Neutrophil (primary cell): ENCODE results near the gene HDAC3.
A peak's percentile ranks its signal among the peaks of the same experiment; 100 is the strongest.

ENCODE experiments used
- H3K27ac ChIP-seq: fragments of 200-600 bp; sonication (generic); 2 replicates; pipeline ENCODE4 v1.5.1; 2016; ENCODE audit warnings: mild to moderate bottlenecking, moderate library complexity
- H3K27me3 ChIP-seq: fragments of 200-600 bp; sonication (generic); 2 replicates; pipeline ENCODE4 v1.6.0; 2016; ENCODE audit warnings: mild to moderate bottlenecking
- H3K36me3 ChIP-seq: fragments of 200-600 bp; sonication (generic); 2 replicates; pipeline ENCODE4 v1.5.1; 2017
- H3K4me1 ChIP-seq, 2 experiments: fragments of 200-600 bp in 1 of 2; sonication (generic) in 1 of 2; 1 replicate in 1 of 2; 2 replicates in 1 of 2; pipeline versions ENCODE4 v1.5.1 to v1.6.1; 2013 to 2016; ENCODE audit warnings: low read depth in 1 of 2, low read length in 1 of 2, mild to moderate bottlenecking in 1 of 2, moderate library complexity in 1 of 2; ENCODE audit not compliant: control insufficient read depth in 1 of 2, insufficient read depth in 1 of 2
- H3K4me3 ChIP-seq, 2 experiments: fragments of 200-600 bp in 1 of 2; sonication (generic) in 1 of 2; 1 replicate in 1 of 2; 2 replicates in 1 of 2; pipeline ENCODE4 v1.5.1; 2013 to 2016; ENCODE audit warnings: low read depth in 1 of 2, low read length in 1 of 2, mild to moderate bottlenecking in 1 of 2, moderate library complexity in 1 of 2
- H3K9me3 ChIP-seq: fragments of 200-600 bp; sonication (generic); 2 replicates; pipeline ENCODE4 v1.5.1; 2016
- TF ChIP-seq, protein P1 (sequence below): fragments of 200-600 bp; sonication (generic); IDR thresholded peaks from 2 replicates; pipeline ENCODE4 v1.5.1; 2016; ENCODE audit warnings: antibody characterized with exemption

Gene HDAC3

GRCh38 chr5:141657404-141657803 is 20.8 kb upstream of the HDAC3 start:
- H3K4me3 ChIP-seq, result no peak overlapping the region
- no peaks in the 10 kb centered on the region for H3K9me3 ChIP-seq
- no peaks in the 10 kb centered on the region for H3K4me1 ChIP-seq
- H3K27ac ChIP-seq, result no peak overlapping the region
- peaks cover 97% of the 10 kb centered on the region for H3K36me3 ChIP-seq
- H3K27me3 ChIP-seq, result no peaks in the 10 kb centered on the region
- TF ChIP-seq, protein P1, sequence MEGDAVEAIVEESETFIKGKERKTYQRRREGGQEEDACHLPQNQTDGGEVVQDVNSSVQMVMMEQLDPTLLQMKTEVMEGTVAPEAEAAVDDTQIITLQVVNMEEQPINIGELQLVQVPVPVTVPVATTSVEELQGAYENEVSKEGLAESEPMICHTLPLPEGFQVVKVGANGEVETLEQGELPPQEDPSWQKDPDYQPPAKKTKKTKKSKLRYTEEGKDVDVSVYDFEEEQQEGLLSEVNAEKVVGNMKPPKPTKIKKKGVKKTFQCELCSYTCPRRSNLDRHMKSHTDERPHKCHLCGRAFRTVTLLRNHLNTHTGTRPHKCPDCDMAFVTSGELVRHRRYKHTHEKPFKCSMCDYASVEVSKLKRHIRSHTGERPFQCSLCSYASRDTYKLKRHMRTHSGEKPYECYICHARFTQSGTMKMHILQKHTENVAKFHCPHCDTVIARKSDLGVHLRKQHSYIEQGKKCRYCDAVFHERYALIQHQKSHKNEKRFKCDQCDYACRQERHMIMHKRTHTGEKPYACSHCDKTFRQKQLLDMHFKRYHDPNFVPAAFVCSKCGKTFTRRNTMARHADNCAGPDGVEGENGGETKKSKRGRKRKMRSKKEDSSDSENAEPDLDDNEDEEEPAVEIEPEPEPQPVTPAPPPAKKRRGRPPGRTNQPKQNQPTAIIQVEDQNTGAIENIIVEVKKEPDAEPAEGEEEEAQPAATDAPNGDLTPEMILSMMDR, result no peak

DNA sequence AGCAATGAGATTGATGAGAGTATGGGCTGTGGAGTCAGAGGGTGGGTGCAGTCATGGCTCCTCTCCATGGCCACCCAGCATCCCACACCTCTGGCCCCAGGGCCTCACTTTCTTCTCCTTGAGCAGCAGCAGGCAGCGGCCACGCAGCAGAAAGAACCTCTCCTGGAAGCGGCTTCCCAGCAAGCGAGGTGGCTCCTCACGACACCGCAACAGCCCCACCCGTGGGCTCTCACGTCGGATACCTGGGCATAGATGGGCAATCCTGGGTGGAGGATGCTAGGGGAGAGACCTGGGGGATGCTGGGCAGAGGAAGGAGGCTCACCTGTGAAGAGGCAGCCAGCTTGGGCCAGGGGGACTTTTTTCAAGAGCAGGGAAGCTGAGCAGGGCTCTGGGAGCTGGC is 19.7 kb upstream of the HDAC3 start:
- Histone ChIP-seq H3K27me3 (no peaks in the 10 kb centered on the region), H3K4me3 (no peak overlapping the region), H3K9me3 (no peaks in the 10 kb centered on the region), H3K27ac (no peak overlapping the region), H3K36me3 (peaks cover 87% of the 10 kb centered on the region), H3K4me1 (peaks cover 4 to 5% of the 10 kb centered on the region in 2 experiments)
- TF ChIP-seq, protein P1, result no peak

- Histone ChIP-seq H3K4me3 (no peak overlapping the region), H3K27me3 (no peaks in the 10 kb centered on the region), H3K9me3 (no peaks in the 10 kb centered on the region), H3K36me3 (peaks cover 76% of the 10 kb centered on the region), H3K27ac (no peak overlapping the region), H3K4me1 (peaks cover 14 to 19% of the 10 kb centered on the region in 2 experiments)
- TF ChIP-seq, protein P1, result no peak
These were observed 18.4 kb upstream of the HDAC3 start for GRCh38 chr5:141655020-141655419.

DNA sequence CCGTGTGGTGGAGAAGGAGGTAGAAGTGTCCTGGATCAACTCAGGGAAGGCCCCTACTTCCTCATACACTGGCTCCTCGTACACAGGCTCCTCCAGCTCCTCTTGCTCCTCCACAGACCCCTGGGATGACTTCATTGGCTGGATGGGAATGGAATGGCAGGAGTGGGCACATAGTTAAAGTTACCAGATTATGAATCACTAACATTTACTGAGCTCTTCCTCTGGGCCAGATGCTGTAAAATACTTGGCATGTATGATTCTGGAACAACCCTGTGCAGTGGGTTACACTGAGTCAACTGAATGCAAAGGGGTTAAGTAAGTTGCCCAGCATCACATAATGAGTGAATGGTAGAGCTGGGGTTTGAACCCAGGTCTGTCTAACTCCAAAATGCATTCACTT is 17.6 kb upstream of the HDAC3 start:
- no peak overlapping the region for H3K4me3 ChIP-seq
- no peaks in the 10 kb centered on the region for H3K27me3 ChIP-seq
- no peak overlapping the region for H3K27ac ChIP-seq
- H3K36me3 ChIP-seq, result peaks cover 70% of the 10 kb centered on the region
- TF ChIP-seq, protein P1, result no peak
- H3K4me1 ChIP-seq, result peaks cover 14 to 26% of the 10 kb centered on the region in 2 experiments
- H3K9me3 ChIP-seq, result no peaks in the 10 kb centered on the region

GRCh38 chr5:141651728-141652105 is 15.1 kb upstream of the HDAC3 start:
- Histone ChIP-seq H3K27me3 (no peaks in the 10 kb centered on the region), H3K36me3 (peaks cover 68% of the 10 kb centered on the region), H3K4me1 (peaks cover 14 to 26% of the 10 kb centered on the region in 2 experiments), H3K27ac (peak overlapping the region; percentile 54), H3K9me3 (no peaks in the 10 kb centered on the region), H3K4me3 (peak overlapping the region; percentile 73 to 82)
- TF ChIP-seq, protein P1, result no peak
